Measurements from ENCODE around the gene BICD1. TPM values are rescaled to one million over a fixed set of nuclear protein-coding genes. Genes with fewer than 3 reads are reported as not detected.

The BICD1 gene
- total RNA-seq, 1 donor from 2014 or later = 87.9 TPM

- DNase-seq (ENCODE audit: low spot score) = no peak
- H3K9me3 Mint-ChIP-seq (ENCODE audit: unreplicated experiment) = peaks cover 4% of the 10 kb centered on the region
- no peak overlapping the region for H3K27ac Mint-ChIP-seq (ENCODE audit: unreplicated experiment)
- no peaks in the 10 kb centered on the region for H3K27me3 Mint-ChIP-seq (ENCODE audit: unreplicated experiment)
- peaks cover 53% of the 10 kb centered on the region for H3K36me3 Mint-ChIP-seq (ENCODE audit: low read depth, unreplicated experiment)
- no peak for TF ChIP-seq CTCF (IDR thresholded peaks at IDR 0.05; ENCODE audit: unreplicated experiment)
- H3K4me3 Mint-ChIP-seq (ENCODE audit: unreplicated experiment) = no peak overlapping the region
- peaks cover 6% of the 10 kb centered on the region for H3K4me1 Mint-ChIP-seq (ENCODE audit: unreplicated experiment)
These were observed 84.8 kb downstream of the BICD1 start for GRCh38 chr12:32191445-32191844.

- peak overlapping the region; percentile 35 for H3K4me3 Mint-ChIP-seq (ENCODE audit: unreplicated experiment)
- TF ChIP-seq CTCF (IDR thresholded peaks at IDR 0.05; ENCODE audit: unreplicated experiment) = no peak
- peaks cover 58% of the 10 kb centered on the region for H3K36me3 Mint-ChIP-seq (ENCODE audit: low read depth, unreplicated experiment)
- DNase-seq (ENCODE audit: low spot score) = no peak
- H3K27ac Mint-ChIP-seq (ENCODE audit: unreplicated experiment) = no peak overlapping the region
- no peaks in the 10 kb centered on the region for H3K27me3 Mint-ChIP-seq (ENCODE audit: unreplicated experiment)
- no peaks in the 10 kb centered on the region for H3K4me1 Mint-ChIP-seq (ENCODE audit: unreplicated experiment)
- H3K9me3 Mint-ChIP-seq (ENCODE audit: unreplicated experiment) = peaks cover 5% of the 10 kb centered on the region
These were observed 89.9 kb downstream of the BICD1 start for GRCh38 chr12:32196250-32197198.

GRCh38 chr12:32197421-32197820 lies 90.8 kb downstream of the BICD1 start:
- H3K4me1 Mint-ChIP-seq (ENCODE audit: unreplicated experiment) = no peaks in the 10 kb centered on the region
- H3K4me3 Mint-ChIP-seq (ENCODE audit: unreplicated experiment) = no peak overlapping the region
- peaks cover 5% of the 10 kb centered on the region for H3K9me3 Mint-ChIP-seq (ENCODE audit: unreplicated experiment)
- TF ChIP-seq CTCF (IDR thresholded peaks at IDR 0.05; ENCODE audit: unreplicated experiment) = no peak
- H3K36me3 Mint-ChIP-seq (ENCODE audit: low read depth, unreplicated experiment) = peaks cover 53% of the 10 kb centered on the region
- no peak overlapping the region for H3K27ac Mint-ChIP-seq (ENCODE audit: unreplicated experiment)
- DNase-seq (ENCODE audit: low spot score) = no peak
- no peaks in the 10 kb centered on the region for H3K27me3 Mint-ChIP-seq (ENCODE audit: unreplicated experiment)

- no peak for DNase-seq (ENCODE audit: low spot score)
- no peak for TF ChIP-seq CTCF (IDR thresholded peaks at IDR 0.05; ENCODE audit: unreplicated experiment)
- Mint-ChIP-seq H3K4me3 (ENCODE audit: unreplicated experiment) (no peak overlapping the region), H3K4me1 (ENCODE audit: unreplicated experiment) (no peaks in the 10 kb centered on the region), H3K9me3 (ENCODE audit: unreplicated experiment) (peaks cover 5% of the 10 kb centered on the region), H3K27ac (ENCODE audit: unreplicated experiment) (no peak overlapping the region), H3K36me3 (ENCODE audit: low read depth, unreplicated experiment) (peaks cover 50% of the 10 kb centered on the region), H3K27me3 (ENCODE audit: unreplicated experiment) (no peaks in the 10 kb centered on the region)
These were observed 91.9 kb downstream of the BICD1 start for GRCh38 chr12:32198555-32198954.

GRCh38 chr12:32201096-32201495 lies 94.4 kb downstream of the BICD1 start:
- Mint-ChIP-seq H3K4me3 (ENCODE audit: unreplicated experiment) (no peak overlapping the region), H3K27me3 (ENCODE audit: unreplicated experiment) (peaks cover 2% of the 10 kb centered on the region), H3K9me3 (ENCODE audit: unreplicated experiment) (peaks cover 5% of the 10 kb centered on the region), H3K27ac (ENCODE audit: unreplicated experiment) (no peak overlapping the region), H3K36me3 (ENCODE audit: low read depth, unreplicated experiment) (peaks cover 40% of the 10 kb centered on the region), H3K4me1 (ENCODE audit: unreplicated experiment) (no peaks in the 10 kb centered on the region)
- no peak for TF ChIP-seq CTCF (IDR thresholded peaks at IDR 0.05; ENCODE audit: unreplicated experiment)
- no peak for DNase-seq (ENCODE audit: low spot score)

Measured in endothelial cell (in vitro differentiated cells).